ENCODE measurements around the gene ME3.

The ME3 gene

GRCh38 chr11:86673872-86674750 lies 1.7 kb upstream of the ME3 start:
- Histone ChIP-seq H3K79me2 (ENCODE audit: low read length) (no peaks in the 10 kb centered on the region), H3K27me3 (replicated peaks; ENCODE audit: insufficient read depth, low read length) (no peaks in the 10 kb centered on the region), H3K4me3 (ENCODE audit: low read length) (no peak overlapping the region), H3K36me3 (replicated peaks; ENCODE audit: insufficient read depth, low read length) (no peaks in the 10 kb centered on the region), H3K4me2 (ENCODE audit: low read depth, low read length) (no peak overlapping the region), H2AFZ (ENCODE audit: low read length) (no peak overlapping the region), H3K9me2 (replicated peaks; ENCODE audit: insufficient read depth, low read length) (no peaks in the 10 kb centered on the region), H4K20me1 (ENCODE audit: insufficient read depth, low read length) (no peaks in the 10 kb centered on the region), H3F3A (ENCODE audit: insufficient read depth, low read length) (no peaks in the 10 kb centered on the region), H3K27ac (ENCODE audit: low read length) (no peak overlapping the region), H3K9me3 (replicated peaks; ENCODE audit: insufficient read depth, low read length) (no peaks in the 10 kb centered on the region), H3K4me1 (ENCODE audit: low read length) (no peaks in the 10 kb centered on the region), H3K9ac (ENCODE audit: low read length) (no peak overlapping the region)
- no peak for TF ChIP-seq EZH2 (optimal IDR thresholded peaks at IDR 0.05; ENCODE audit: low read depth, low read length)
- no peak for DNase-seq

DNA sequence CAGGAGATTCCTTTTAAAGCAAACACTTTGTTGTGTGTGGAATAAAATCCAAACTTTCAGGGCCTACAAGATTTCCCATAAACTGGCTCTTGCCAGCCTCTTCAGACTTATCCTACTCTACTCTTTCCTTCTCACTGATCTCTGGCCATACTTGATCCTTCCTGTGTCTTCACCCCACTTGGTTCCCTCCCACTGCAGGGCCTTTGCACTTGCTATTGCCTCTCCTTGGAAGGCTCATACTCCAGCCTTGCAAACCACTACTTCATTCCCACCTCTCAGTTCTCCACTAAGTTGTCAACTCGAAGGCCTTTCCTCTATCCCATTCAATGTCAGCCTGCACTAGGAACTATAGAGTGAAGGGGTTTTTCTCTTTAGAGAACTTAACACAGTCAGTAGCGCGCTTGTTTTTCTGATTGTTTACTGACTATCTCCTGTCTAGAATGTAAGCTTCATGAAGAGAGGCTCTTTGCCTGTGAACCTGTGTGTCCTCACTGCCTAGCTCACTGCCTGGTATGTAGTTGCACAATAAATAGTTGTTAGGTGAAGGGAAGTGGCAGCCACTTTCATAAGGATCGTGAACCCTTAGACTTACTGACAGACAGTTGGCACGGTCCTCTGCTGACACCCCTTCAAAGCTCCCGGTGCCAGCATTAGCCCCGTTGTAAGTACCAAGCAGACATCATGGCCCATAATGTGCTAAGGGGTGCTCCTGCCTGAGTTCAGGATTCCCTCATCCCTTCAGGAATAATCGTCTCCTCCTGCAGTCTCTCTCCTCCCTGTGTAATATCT lies 833 bp upstream of the ME3 start:
- Histone ChIP-seq H3K9me2 (replicated peaks; ENCODE audit: insufficient read depth, low read length) (no peaks in the 10 kb centered on the region), H3K9ac (ENCODE audit: low read length) (no peak overlapping the region), H3F3A (ENCODE audit: insufficient read depth, low read length) (no peaks in the 10 kb centered on the region), H3K27me3 (replicated peaks; ENCODE audit: insufficient read depth, low read length) (no peaks in the 10 kb centered on the region), H3K9me3 (replicated peaks; ENCODE audit: insufficient read depth, low read length) (no peaks in the 10 kb centered on the region), H3K4me2 (ENCODE audit: low read depth, low read length) (no peak overlapping the region), H2AFZ (ENCODE audit: low read length) (no peak overlapping the region), H3K79me2 (ENCODE audit: low read length) (no peaks in the 10 kb centered on the region), H3K36me3 (replicated peaks; ENCODE audit: insufficient read depth, low read length) (no peaks in the 10 kb centered on the region), H3K4me3 (ENCODE audit: low read length) (no peak overlapping the region), H3K4me1 (ENCODE audit: low read length) (no peaks in the 10 kb centered on the region), H4K20me1 (ENCODE audit: insufficient read depth, low read length) (no peaks in the 10 kb centered on the region), H3K27ac (ENCODE audit: low read length) (no peak overlapping the region)
- DNase-seq, result no peak
- TF ChIP-seq EZH2 (optimal IDR thresholded peaks at IDR 0.05; ENCODE audit: low read depth, low read length) (no peak), EZH2phosphoT487 (IDR thresholded peaks at IDR 0.05; ENCODE audit: low read length) (no peak)
- TF ChIP-seq, protein P1, sequence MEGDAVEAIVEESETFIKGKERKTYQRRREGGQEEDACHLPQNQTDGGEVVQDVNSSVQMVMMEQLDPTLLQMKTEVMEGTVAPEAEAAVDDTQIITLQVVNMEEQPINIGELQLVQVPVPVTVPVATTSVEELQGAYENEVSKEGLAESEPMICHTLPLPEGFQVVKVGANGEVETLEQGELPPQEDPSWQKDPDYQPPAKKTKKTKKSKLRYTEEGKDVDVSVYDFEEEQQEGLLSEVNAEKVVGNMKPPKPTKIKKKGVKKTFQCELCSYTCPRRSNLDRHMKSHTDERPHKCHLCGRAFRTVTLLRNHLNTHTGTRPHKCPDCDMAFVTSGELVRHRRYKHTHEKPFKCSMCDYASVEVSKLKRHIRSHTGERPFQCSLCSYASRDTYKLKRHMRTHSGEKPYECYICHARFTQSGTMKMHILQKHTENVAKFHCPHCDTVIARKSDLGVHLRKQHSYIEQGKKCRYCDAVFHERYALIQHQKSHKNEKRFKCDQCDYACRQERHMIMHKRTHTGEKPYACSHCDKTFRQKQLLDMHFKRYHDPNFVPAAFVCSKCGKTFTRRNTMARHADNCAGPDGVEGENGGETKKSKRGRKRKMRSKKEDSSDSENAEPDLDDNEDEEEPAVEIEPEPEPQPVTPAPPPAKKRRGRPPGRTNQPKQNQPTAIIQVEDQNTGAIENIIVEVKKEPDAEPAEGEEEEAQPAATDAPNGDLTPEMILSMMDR (IDR thresholded peaks at IDR 0.05; ENCODE audit: low read length), result no peak

DNA sequence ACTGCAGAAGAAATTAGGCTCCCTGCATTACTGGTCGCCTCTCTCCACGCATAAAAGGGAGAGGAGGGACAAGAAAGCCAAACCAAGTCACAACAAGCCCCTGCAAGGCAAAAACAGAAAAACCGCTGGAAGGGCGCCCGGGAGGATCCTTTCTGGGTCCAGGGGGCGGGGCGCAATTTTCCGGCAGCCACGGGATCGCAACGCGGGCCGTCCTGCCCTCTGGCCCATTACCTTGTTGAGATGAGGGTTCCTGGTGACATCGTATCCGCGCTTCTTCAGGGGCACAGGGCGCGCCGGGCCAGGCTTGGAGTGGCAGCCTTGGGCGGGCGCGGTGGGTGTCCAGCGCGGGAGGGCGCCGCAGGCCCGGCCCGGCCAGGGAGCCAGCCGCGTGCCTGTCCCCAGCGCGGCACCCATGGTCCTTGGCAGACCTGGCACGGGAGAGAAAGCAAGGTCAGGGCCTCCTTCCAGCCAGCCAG lies 847 bp downstream of the ME3 start:
- Histone ChIP-seq H3K4me1 (ENCODE audit: low read length) (no peaks in the 10 kb centered on the region), H3K4me2 (ENCODE audit: low read depth, low read length) (peak overlapping the region; percentile 93), H3K9ac (ENCODE audit: low read length) (peak overlapping the region; percentile 66), H3K79me2 (ENCODE audit: low read length) (no peaks in the 10 kb centered on the region), H2AFZ (ENCODE audit: low read length) (peak overlapping the region; percentile 94), H4K20me1 (ENCODE audit: insufficient read depth, low read length) (no peaks in the 10 kb centered on the region), H3F3A (ENCODE audit: insufficient read depth, low read length) (no peaks in the 10 kb centered on the region), H3K9me3 (replicated peaks; ENCODE audit: insufficient read depth, low read length) (no peaks in the 10 kb centered on the region), H3K36me3 (replicated peaks; ENCODE audit: insufficient read depth, low read length) (no peaks in the 10 kb centered on the region), H3K27me3 (replicated peaks; ENCODE audit: insufficient read depth, low read length) (no peaks in the 10 kb centered on the region), H3K9me2 (replicated peaks; ENCODE audit: insufficient read depth, low read length) (no peaks in the 10 kb centered on the region), H3K4me3 (ENCODE audit: low read length) (peak overlapping the region; percentile 77), H3K27ac (ENCODE audit: low read length) (no peak overlapping the region)
- peak; percentile 14 for DNase-seq
- TF ChIP-seq EZH2phosphoT487 (IDR thresholded peaks at IDR 0.05; ENCODE audit: low read length) (no peak), EZH2 (optimal IDR thresholded peaks at IDR 0.05; ENCODE audit: low read depth, low read length) (no peak)
- TF ChIP-seq, protein P1 (IDR thresholded peaks at IDR 0.05; ENCODE audit: low read length), result no peak

All from MM.1S (cell line).